SK-N-MC (cell line): ENCODE measurements around the gene ING5.

ENCODE experiments used
- EZH2 ChIP-seq: fragments of 200-600 bp; sonication (generic); IDR thresholded peaks from one replicate; pipeline ENCODE4 v1.6.1; 2017; ENCODE audit warnings: antibody characterized with exemption
- FOXP2 ChIP-seq: optimal IDR thresholded peaks from 2 replicates; pipeline ENCODE3; 2011; ENCODE audit warnings: mild to moderate bottlenecking, moderate library complexity; ENCODE audit not compliant: insufficient read depth; ENCODE audit errors: extremely low read length, control extremely low read depth
- POLR2AphosphoS5 ChIP-seq: IDR thresholded peaks from 2 replicates; pipeline ENCODE4 v1.6.1; 2012; ENCODE audit warnings: mild to moderate bottlenecking, low read depth, low read length, borderline replicate concordance

DNA sequence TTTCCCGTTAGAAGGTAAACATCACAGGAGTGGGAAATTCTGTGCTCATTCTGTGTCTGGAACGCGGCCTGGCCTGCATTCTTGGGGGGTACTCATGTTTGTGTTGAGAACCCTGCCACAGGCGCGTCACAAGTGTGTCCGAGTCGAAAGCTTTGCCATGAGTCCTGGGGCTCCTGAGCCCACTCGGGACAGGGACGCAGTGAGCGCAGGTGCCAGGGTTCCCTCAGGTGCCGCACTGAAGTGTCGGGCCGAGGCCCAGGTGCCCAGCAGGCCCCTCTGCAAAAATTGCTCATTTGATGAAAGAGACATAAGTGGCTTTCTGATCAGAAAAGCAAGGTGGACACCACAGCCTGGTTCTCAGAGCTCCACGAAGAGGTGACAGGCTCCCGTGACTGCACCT is 37.3 kb downstream of the ING5 start:
- TF ChIP-seq POLR2AphosphoS5 = no peak
- TF ChIP-seq EZH2 = no peak
- TF ChIP-seq FOXP2 = no peak
